Vagina (tissue), 2 donors: ENCODE data around the gene INPP5A. TPM values are rescaled to one million over a fixed set of nuclear protein-coding genes. Genes with fewer than 3 reads are reported as not detected.

Source experiments
- DNase-seq, 2 donors: peaks; one replicate each; pipeline ENCODE4 v3.0.0-alpha.2; 2017; ENCODE audit errors: extremely low spot score in 2 of 2
- H3K27ac ChIP-seq: fragments of 200-600 bp; sonication (generic); one replicate; pipeline ENCODE4 v1.5.1; 2019
- H3K27me3 ChIP-seq: fragments of 200-600 bp; sonication (generic); one replicate; pipeline ENCODE4 v1.5.1; 2019
- H3K36me3 ChIP-seq, 2 donors: fragments of 200-600 bp; sonication (generic); one replicate each; pipeline ENCODE4 v1.5.1; 2017 to 2019
- H3K4me1 ChIP-seq: fragments of 200-600 bp; sonication (generic); one replicate; pipeline ENCODE4 v1.5.1; 2019
- H3K4me3 ChIP-seq, 2 donors: fragments of 200-600 bp; sonication (generic); 1 replicate in 1 of 2; 2 replicates in 1 of 2; pipeline ENCODE4 v1.5.1; 2016 to 2019
- H3K9me3 ChIP-seq: fragments of 200-600 bp; sonication (generic); one replicate; pipeline ENCODE4 v1.5.1; 2019
- CTCF ChIP-seq, 3 experiments: fragments of 450-650 bp in 2 of 3; fragments of 200-600 bp in 1 of 3; sonication (generic) in 1 of 3; IDR thresholded peaks; one replicate each; pipeline ENCODE4 v1.5.1; 2017 to 2019; ENCODE audit warnings: antibody characterized with exemption in 3 of 3, mild to moderate bottlenecking in 2 of 3, moderate library complexity in 2 of 3
- POLR2A ChIP-seq, 2 donors: fragments of 450-650 bp; IDR thresholded peaks; one replicate each; pipeline ENCODE4 v1.6.1; 2017; ENCODE audit warnings: antibody characterized with exemption in 2 of 2, mild to moderate bottlenecking in 2 of 2, moderate library complexity in 2 of 2
- POLR2AphosphoS5 ChIP-seq, 2 donors: sonication (generic); formaldehyde crosslinking; IDR thresholded peaks; one replicate each; pipeline ENCODE4 v1.9.0; 2017; ENCODE audit warnings: antibody characterized with exemption in 2 of 2, mild to moderate bottlenecking in 2 of 2, low read depth in 1 of 2; ENCODE audit not compliant: insufficient read depth in 1 of 2
- intact Hi-C: fragments of 100-400 bp; cut with DNase I; formaldehyde crosslinking; loops from one replicate; pipeline ENCODE4 v1.15.1; 2023
- total RNA-seq: library from RNA; depleted of rRNA; stranded (reverse); fragments of >200 nt; gene quantifications from one replicate; pipeline ENCODE4 v1.2.3, GENCODE V29; 2016

Gene INPP5A
- total RNA-seq, 1 donor from 2014 or later, result 24.3 TPM

- no peak overlapping the region for H3K4me3 ChIP-seq
- no peak overlapping the region for H3K27ac ChIP-seq
- H3K27me3 ChIP-seq, result no peaks in the 10 kb centered on the region
- peaks cover 68% of the 10 kb centered on the region for H3K4me1 ChIP-seq
- no peak for TF ChIP-seq CTCF (IDR thresholded peaks at IDR 0.05)
- TF ChIP-seq POLR2A (IDR thresholded peaks at IDR 0.05), result no peak
- TF ChIP-seq POLR2AphosphoS5 (IDR thresholded peaks at IDR 0.05; ENCODE audit: insufficient read depth in 1 of 2, low read depth in 1 of 2), result no peak
- DNase-seq, result no peak
- intact Hi-C loops, result loop anchor here (5.0 kb wide), 1 partner anchor 55 kb away; no protein-coding TSS in a partner anchor
- no peaks in the 10 kb centered on the region for H3K36me3 ChIP-seq
- H3K9me3 ChIP-seq, result no peaks in the 10 kb centered on the region
Observed at GRCh38 chr10:132576671-132577349, 39.2 kb downstream of the INPP5A start.

GRCh38 chr10:132577350-132578003 is 39.9 kb downstream of the INPP5A start:
- no peak for DNase-seq
- intact Hi-C loops, result loop anchor here (5.0 kb wide), 1 partner anchor 55 kb away; no protein-coding TSS in a partner anchor
- Histone ChIP-seq H3K27ac (no peak overlapping the region), H3K4me3 (no peak overlapping the region), H3K36me3 (no peaks in the 10 kb centered on the region), H3K9me3 (no peaks in the 10 kb centered on the region), H3K4me1 (peaks cover 61% of the 10 kb centered on the region), H3K27me3 (no peaks in the 10 kb centered on the region)
- no peak for TF ChIP-seq POLR2AphosphoS5 (IDR thresholded peaks at IDR 0.05; ENCODE audit: insufficient read depth in 1 of 2, low read depth in 1 of 2)
- TF ChIP-seq POLR2A (IDR thresholded peaks at IDR 0.05), result no peak
- no peak for TF ChIP-seq CTCF (IDR thresholded peaks at IDR 0.05)

GRCh38 chr10:132578287-132578951 is 40.8 kb downstream of the INPP5A start:
- Histone ChIP-seq H3K9me3 (no peaks in the 10 kb centered on the region), H3K36me3 (no peaks in the 10 kb centered on the region), H3K27me3 (no peaks in the 10 kb centered on the region), H3K4me1 (peaks cover 60% of the 10 kb centered on the region), H3K4me3 (no peak overlapping the region), H3K27ac (no peak overlapping the region)
- DNase-seq, result peak in 1 of 2 donors; percentile 84
- intact Hi-C loops, result loop anchor here (5.0 kb wide), 1 partner anchor 54 kb away; no protein-coding TSS in a partner anchor
- no peak for TF ChIP-seq POLR2A (IDR thresholded peaks at IDR 0.05)
- no peak for TF ChIP-seq CTCF (IDR thresholded peaks at IDR 0.05)
- TF ChIP-seq POLR2AphosphoS5 (IDR thresholded peaks at IDR 0.05; ENCODE audit: insufficient read depth in 1 of 2, low read depth in 1 of 2), result no peak

- DNase-seq, result no peak
- no peaks in the 10 kb centered on the region for H3K27me3 ChIP-seq
- no peaks in the 10 kb centered on the region for H3K36me3 ChIP-seq
- H3K4me1 ChIP-seq, result peaks cover 65% of the 10 kb centered on the region
- TF ChIP-seq CTCF (IDR thresholded peaks at IDR 0.05), result no peak
- no peak for TF ChIP-seq POLR2A (IDR thresholded peaks at IDR 0.05)
- no peak for TF ChIP-seq POLR2AphosphoS5 (IDR thresholded peaks at IDR 0.05; ENCODE audit: insufficient read depth in 1 of 2, low read depth in 1 of 2)
- H3K9me3 ChIP-seq, result no peaks in the 10 kb centered on the region
- H3K4me3 ChIP-seq, result no peak overlapping the region
- intact Hi-C loops, result loop anchor here (5.0 kb wide), 1 partner anchor 53 kb away; no protein-coding TSS in a partner anchor
- no peak overlapping the region for H3K27ac ChIP-seq
Observed at GRCh38 chr10:132579027-132579859, 41.7 kb downstream of the INPP5A start.
